ENCODE measurements around the gene ATG101.

GRCh38 chr12:52083638-52083996 lies 13.8 kb downstream of the ATG101 start:
- no peak for TF ChIP-seq CTCF (IDR thresholded peaks at IDR 0.05)
- no peak for TF ChIP-seq POLR2A (IDR thresholded peaks at IDR 0.05)

All from uterus (tissue), 2 donors.